Trophoblast cell (in vitro differentiated cells and primary cell): ENCODE results near the gene SLC5A8. TPM values are rescaled to one million over a fixed set of nuclear protein-coding genes. Genes with fewer than 3 reads are reported as not detected.

Experiments used
- DNase-seq, 2 donors: peaks; one replicate each; pipeline ENCODE4 v3.0.0-alpha.2; 2016
- H2AFZ ChIP-seq: 2 replicates; pipeline ENCODE4 v1.6.1; 2013; ENCODE audit warnings: low read length, moderate library complexity, mild to moderate bottlenecking; ENCODE audit not compliant: insufficient read depth, poor library complexity
- H2AK5ac ChIP-seq: 2 replicates; pipeline ENCODE4 v1.6.1; 2013; ENCODE audit warnings: mild to moderate bottlenecking, low read length
- H2BK120ac ChIP-seq: 2 replicates; pipeline ENCODE4 v1.6.1; 2013; ENCODE audit warnings: low read length, mild to moderate bottlenecking, moderate library complexity; ENCODE audit not compliant: insufficient read depth, poor library complexity
- H2BK12ac ChIP-seq: 2 replicates; pipeline ENCODE4 v1.6.1; 2013; ENCODE audit warnings: mild to moderate bottlenecking, low read length, moderate library complexity
- H2BK5ac ChIP-seq: 2 replicates; pipeline ENCODE4 v1.6.1; 2013; ENCODE audit warnings: low read length, low read depth, moderate library complexity, mild to moderate bottlenecking; ENCODE audit not compliant: poor library complexity
- H3K14ac ChIP-seq: 2 replicates; pipeline ENCODE4 v1.6.1; 2013; ENCODE audit warnings: mild to moderate bottlenecking, low read length
- H3K18ac ChIP-seq: 2 replicates; pipeline ENCODE4 v1.6.1; 2013; ENCODE audit warnings: mild to moderate bottlenecking, low read length
- H3K23ac ChIP-seq: 2 replicates; pipeline ENCODE4 v1.6.1; 2013; ENCODE audit warnings: low read length
- H3K27ac ChIP-seq: 2 replicates; pipeline ENCODE4 v1.5.1; 2013; ENCODE audit warnings: low read depth, mild to moderate bottlenecking, inconsistent platforms, low read length, moderate library complexity
- H3K27me3 ChIP-seq: 2 replicates; pipeline ENCODE4 v1.6.1; 2013; ENCODE audit warnings: inconsistent platforms, mild to moderate bottlenecking, low read length, moderate library complexity; ENCODE audit not compliant: insufficient read depth
- H3K36me3 ChIP-seq, 2 experiments: 1 replicate in 1 of 2; 2 replicates in 1 of 2; pipeline ENCODE4 v1.6.1; 2013; ENCODE audit warnings: low read length in 2 of 2, mild to moderate bottlenecking in 2 of 2, moderate library complexity in 1 of 2; ENCODE audit not compliant: insufficient read depth in 2 of 2, control insufficient read depth in 1 of 2
- H3K4ac ChIP-seq: 2 replicates; pipeline ENCODE4 v1.6.1; 2013; ENCODE audit warnings: low read depth, mild to moderate bottlenecking, low read length, moderate library complexity
- H3K4me1 ChIP-seq, 2 experiments: 1 replicate in 1 of 2; 2 replicates in 1 of 2; pipeline ENCODE4 v1.6.1; 2013; ENCODE audit warnings: low read length in 2 of 2, mild to moderate bottlenecking in 2 of 2, moderate library complexity in 1 of 2; ENCODE audit not compliant: insufficient read depth in 2 of 2, control insufficient read depth in 1 of 2
- H3K4me2 ChIP-seq: 2 replicates; pipeline ENCODE4 v1.6.1; 2013; ENCODE audit warnings: inconsistent platforms, mild to moderate bottlenecking, low read length, moderate library complexity
- H3K4me3 ChIP-seq: 2 replicates; pipeline ENCODE4 v1.5.1; 2013; ENCODE audit warnings: mild to moderate bottlenecking, low read depth, low read length, inconsistent platforms
- H3K79me1 ChIP-seq: one replicate; pipeline ENCODE4 v1.6.1; 2013; ENCODE audit warnings: low read length
- H3K79me2 ChIP-seq: 2 replicates; pipeline ENCODE4 v1.6.1; 2013; ENCODE audit warnings: low read length, mild to moderate bottlenecking; ENCODE audit not compliant: control insufficient read depth, insufficient read depth, poor library complexity
- H3K9ac ChIP-seq: 2 replicates; pipeline ENCODE4 v1.6.1; 2013; ENCODE audit warnings: mild to moderate bottlenecking, low read length
- H3K9me3 ChIP-seq: 2 replicates; pipeline ENCODE4 v1.6.1; 2013; ENCODE audit warnings: low read depth, mild to moderate bottlenecking, control low read depth, inconsistent platforms, low read length; ENCODE audit not compliant: insufficient read depth
- H4K12ac ChIP-seq: 2 replicates; pipeline ENCODE4 v1.6.1; 2013; ENCODE audit warnings: low read depth, mild to moderate bottlenecking, low read length, moderate library complexity
- H4K8ac ChIP-seq: 2 replicates; pipeline ENCODE4 v1.6.1; 2013; ENCODE audit warnings: low read depth, mild to moderate bottlenecking, low read length, moderate library complexity
- H4K91ac ChIP-seq: one replicate; pipeline ENCODE4 v1.6.1; 2013; ENCODE audit warnings: low read depth, mild to moderate bottlenecking, low read length, moderate library complexity
- WGBS: extraction: QIAGEN DNeasy Blood & Tissue Kit; methylation state at CpG from one replicate; pipeline ENCODE4 v1.1.7; 2013; ENCODE audit warnings: missing lambda C conversion rate; ENCODE audit not compliant: insufficient read length, insufficient coverage; ENCODE audit errors: extremely low coverage; 5-methylcytosine and 5-hydroxymethylcytosine counted together
- polyA plus RNA-seq: library from polyadenylated mRNA; stranded (reverse); fragments of 200-250 nt; gene quantifications from 2 replicates; pipeline ENCODE4 v1.2.3, GENCODE V29; 2013

SLC5A8 gene, protein sequence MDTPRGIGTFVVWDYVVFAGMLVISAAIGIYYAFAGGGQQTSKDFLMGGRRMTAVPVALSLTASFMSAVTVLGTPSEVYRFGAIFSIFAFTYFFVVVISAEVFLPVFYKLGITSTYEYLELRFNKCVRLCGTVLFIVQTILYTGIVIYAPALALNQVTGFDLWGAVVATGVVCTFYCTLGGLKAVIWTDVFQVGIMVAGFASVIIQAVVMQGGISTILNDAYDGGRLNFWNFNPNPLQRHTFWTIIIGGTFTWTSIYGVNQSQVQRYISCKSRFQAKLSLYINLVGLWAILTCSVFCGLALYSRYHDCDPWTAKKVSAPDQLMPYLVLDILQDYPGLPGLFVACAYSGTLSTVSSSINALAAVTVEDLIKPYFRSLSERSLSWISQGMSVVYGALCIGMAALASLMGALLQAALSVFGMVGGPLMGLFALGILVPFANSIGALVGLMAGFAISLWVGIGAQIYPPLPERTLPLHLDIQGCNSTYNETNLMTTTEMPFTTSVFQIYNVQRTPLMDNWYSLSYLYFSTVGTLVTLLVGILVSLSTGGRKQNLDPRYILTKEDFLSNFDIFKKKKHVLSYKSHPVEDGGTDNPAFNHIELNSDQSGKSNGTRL
- not detected in 2 replicates for polyA plus RNA-seq

DNA sequence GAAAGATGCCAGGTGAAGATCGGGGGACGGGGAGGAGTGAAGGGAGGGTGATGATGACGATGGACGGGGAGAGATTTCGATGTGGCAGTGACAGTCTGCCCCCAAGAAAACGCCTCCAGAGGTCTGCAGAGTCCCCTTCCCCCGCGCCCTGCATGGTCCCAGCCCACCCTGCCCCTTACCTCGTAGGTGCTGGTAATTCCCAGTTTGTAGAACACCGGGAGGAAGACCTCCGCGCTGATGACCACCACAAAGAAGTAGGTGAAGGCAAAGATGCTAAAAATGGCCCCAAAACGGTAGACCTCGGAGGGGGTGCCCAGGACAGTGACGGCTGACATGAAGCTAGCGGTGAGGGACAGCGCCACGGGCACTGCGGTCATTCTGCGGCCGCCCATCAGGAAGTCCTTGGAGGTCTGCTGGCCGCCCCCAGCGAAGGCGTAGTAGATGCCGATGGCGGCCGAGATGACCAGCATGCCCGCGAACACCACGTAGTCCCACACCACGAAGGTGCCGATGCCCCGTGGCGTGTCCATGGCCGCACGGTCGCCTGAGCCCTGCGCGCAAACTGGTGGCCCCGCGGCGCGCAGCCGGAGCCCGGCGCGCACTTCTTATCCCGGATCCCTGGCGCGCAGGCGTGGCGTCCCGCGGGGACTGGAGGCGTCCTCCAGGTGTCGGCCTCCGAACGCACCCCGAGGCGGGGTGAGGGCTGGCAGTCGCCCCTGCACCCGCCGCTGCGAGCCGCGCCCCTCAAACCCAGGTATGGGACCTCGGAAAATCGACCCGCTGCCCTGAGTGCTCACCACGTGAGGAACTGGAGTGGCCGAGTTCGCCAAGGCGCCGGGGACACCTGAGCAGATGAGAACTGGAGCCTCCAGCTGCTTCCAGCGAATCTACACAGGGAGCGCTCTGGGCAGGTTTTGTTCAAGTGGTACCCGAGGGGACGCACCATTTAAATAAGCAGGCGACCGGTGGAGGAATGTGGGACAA is at the start of gene SLC5A8:
SLC5A8 (minus strand) TSS at position 920 of the 984 bp plus-strand sequence; CDS start at position 530, 390 bp downstream.
- H4K91ac ChIP-seq, result no peak within 1 kb of the TSS
- peaks cover 3% of the 10 kb centered on the region for H3K9me3 ChIP-seq
- no peaks in the 10 kb centered on the region for H3K36me3 ChIP-seq
- no peaks in the 10 kb centered on the region for H3K79me1 ChIP-seq
- no peak within 1 kb of the TSS for H3K14ac ChIP-seq
- no peak within 1 kb of the TSS for H4K12ac ChIP-seq
- H2AK5ac ChIP-seq, result no peak within 1 kb of the TSS
- H3K4me2 ChIP-seq, result peak within 1 kb of the TSS; percentile 58
- no peak for DNase-seq
- H2BK12ac ChIP-seq, result no peak within 1 kb of the TSS
- no peak within 1 kb of the TSS for H3K4ac ChIP-seq
- H3K9ac ChIP-seq, result no peak within 1 kb of the TSS
- no peak within 1 kb of the TSS for H2BK5ac ChIP-seq
- peak within 1 kb of the TSS; percentile 63 for H3K4me3 ChIP-seq
- H3K18ac ChIP-seq, result no peak within 1 kb of the TSS
- no peaks in the 10 kb centered on the region for H3K79me2 ChIP-seq
- H3K4me1 ChIP-seq, result peaks cover 0 to 7% of the 10 kb centered on the region in 2 experiments
- WGBS, result 100% methylated on average over 5 of the region's 80 CpGs
- H4K8ac ChIP-seq, result no peak within 1 kb of the TSS
- no peak within 1 kb of the TSS for H2AFZ ChIP-seq
- peaks cover 4% of the 10 kb centered on the region for H3K27me3 ChIP-seq
- H3K27ac ChIP-seq, result no peak within 1 kb of the TSS
- no peak within 1 kb of the TSS for H3K23ac ChIP-seq
- H2BK120ac ChIP-seq, result no peak within 1 kb of the TSS

DNA sequence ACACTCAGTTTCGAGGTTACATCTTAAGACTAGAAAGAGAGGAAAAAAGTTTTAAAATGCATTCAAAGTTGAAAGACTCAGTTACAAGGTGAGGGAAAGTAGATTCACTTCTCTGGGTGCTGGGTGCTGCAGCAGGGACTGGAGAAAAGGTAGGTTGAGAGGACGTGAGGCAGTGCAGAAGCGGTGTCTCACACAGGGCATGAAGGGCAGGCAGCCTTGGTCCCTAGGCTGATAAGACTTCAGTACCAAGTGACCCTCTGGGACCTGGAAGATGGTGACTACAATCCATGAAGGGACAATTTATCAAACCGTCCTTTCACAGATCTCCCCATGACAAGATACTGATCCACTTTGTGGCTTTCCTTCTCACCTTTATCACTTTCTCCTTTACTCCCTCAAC is 47.3 kb upstream of the SLC5A8 start:
- Histone ChIP-seq H2BK5ac (no peak overlapping the region), H4K8ac (no peak overlapping the region), H3K79me1 (no peaks in the 10 kb centered on the region), H3K4me3 (no peak overlapping the region), H3K18ac (no peak overlapping the region), H2AK5ac (no peak overlapping the region), H4K12ac (no peak overlapping the region), H4K91ac (no peak overlapping the region), H3K4me1 (no peaks in the 10 kb centered on the region), H3K27ac (no peak overlapping the region), H3K23ac (no peak overlapping the region), H3K4me2 (no peak overlapping the region), H2AFZ (no peak overlapping the region), H3K36me3 (no peaks in the 10 kb centered on the region), H2BK12ac (no peak overlapping the region), H3K9ac (no peak overlapping the region), H3K14ac (no peak overlapping the region), H2BK120ac (no peak overlapping the region), H3K4ac (no peak overlapping the region), H3K79me2 (no peaks in the 10 kb centered on the region), H3K27me3 (no peaks in the 10 kb centered on the region), H3K9me3 (no peaks in the 10 kb centered on the region)
- no CpG with 5 or more reads among the region's 4 CpGs for WGBS
- no peak for DNase-seq

DNA sequence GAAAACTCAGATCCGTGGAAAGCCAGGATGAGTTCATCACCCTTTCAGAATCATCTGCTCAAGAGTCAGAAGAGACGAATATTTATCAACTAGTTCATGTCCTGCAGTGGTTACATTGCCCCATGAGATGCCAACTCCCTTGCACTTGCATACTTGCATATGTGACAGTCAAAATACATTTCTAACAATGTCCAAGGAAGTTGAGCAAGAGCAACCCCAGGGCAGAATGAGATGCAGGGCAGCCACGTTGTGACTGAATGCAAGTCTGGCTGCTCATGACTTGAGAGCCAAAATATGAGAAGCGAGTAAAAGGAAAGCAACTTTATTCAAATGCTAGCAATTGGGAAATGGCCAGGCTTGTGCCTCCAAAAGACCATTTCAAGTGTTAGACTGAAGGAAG is 46.2 kb upstream of the SLC5A8 start:
- no peak overlapping the region for H2AK5ac ChIP-seq
- H3K79me1 ChIP-seq, result no peaks in the 10 kb centered on the region
- no peak overlapping the region for H2BK5ac ChIP-seq
- H2BK120ac ChIP-seq, result no peak overlapping the region
- no peaks in the 10 kb centered on the region for H3K27me3 ChIP-seq
- H3K27ac ChIP-seq, result no peak overlapping the region
- no peaks in the 10 kb centered on the region for H3K9me3 ChIP-seq
- peak; percentile 67 to 75 for DNase-seq
- no peak overlapping the region for H4K8ac ChIP-seq
- H3K4me2 ChIP-seq, result no peak overlapping the region
- no peak overlapping the region for H2BK12ac ChIP-seq
- no peaks in the 10 kb centered on the region for H3K79me2 ChIP-seq
- no CpG with 5 or more reads among the region's 4 CpGs for whole genome bisulfite sequencing
- no peak overlapping the region for H3K18ac ChIP-seq
- H3K14ac ChIP-seq, result no peak overlapping the region
- H3K9ac ChIP-seq, result no peak overlapping the region
- no peaks in the 10 kb centered on the region for H3K4me1 ChIP-seq
- H4K12ac ChIP-seq, result no peak overlapping the region
- H3K4ac ChIP-seq, result no peak overlapping the region
- H3K23ac ChIP-seq, result no peak overlapping the region
- H4K91ac ChIP-seq, result no peak overlapping the region
- no peak overlapping the region for H3K4me3 ChIP-seq
- no peak overlapping the region for H2AFZ ChIP-seq
- no peaks in the 10 kb centered on the region for H3K36me3 ChIP-seq

DNA sequence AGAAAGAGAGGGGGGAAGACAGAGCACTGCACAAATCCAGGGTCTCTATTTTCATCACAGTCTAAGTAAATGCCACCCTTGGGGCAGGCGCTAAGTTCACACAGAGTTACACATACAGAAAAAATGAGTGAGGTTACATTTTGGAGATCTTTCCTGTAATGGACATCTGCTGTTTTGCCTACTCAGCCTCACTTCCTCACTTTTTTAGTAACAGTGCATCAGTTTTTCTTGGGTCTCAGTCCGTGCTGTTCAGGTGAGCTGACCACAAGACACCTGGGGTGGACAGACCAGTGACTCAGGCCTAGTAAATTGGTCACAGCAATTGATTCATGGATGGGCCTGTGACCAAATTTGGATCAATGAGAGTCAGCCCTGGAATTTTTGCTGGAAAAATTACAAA is 33.6 kb upstream of the SLC5A8 start:
- whole genome bisulfite sequencing, result no CpG with 5 or more reads among the region's 2 CpGs
- H3K14ac ChIP-seq, result no peak overlapping the region

More for the DNA sequence above, 33.6 kb upstream of the SLC5A8 start:
- H3K4me2 ChIP-seq, result no peak overlapping the region
- H2BK12ac ChIP-seq, result no peak overlapping the region
- no peak overlapping the region for H4K12ac ChIP-seq
- no peak for DNase-seq
- H3K4ac ChIP-seq, result no peak overlapping the region
- H3K36me3 ChIP-seq, result no peaks in the 10 kb centered on the region
- no peak overlapping the region for H3K9ac ChIP-seq
- H4K8ac ChIP-seq, result no peak overlapping the region
- peaks cover 3% of the 10 kb centered on the region for H3K9me3 ChIP-seq
- no peaks in the 10 kb centered on the region for H3K79me1 ChIP-seq
- H3K27ac ChIP-seq, result no peak overlapping the region
- H2BK120ac ChIP-seq, result no peak overlapping the region
- no peaks in the 10 kb centered on the region for H3K27me3 ChIP-seq
- H3K4me3 ChIP-seq, result no peak overlapping the region
- H3K79me2 ChIP-seq, result no peaks in the 10 kb centered on the region
- no peak overlapping the region for H3K23ac ChIP-seq
- H2BK5ac ChIP-seq, result no peak overlapping the region
- H3K18ac ChIP-seq, result no peak overlapping the region
- H2AFZ ChIP-seq, result no peak overlapping the region
- no peak overlapping the region for H4K91ac ChIP-seq
- H3K4me1 ChIP-seq, result no peaks in the 10 kb centered on the region
- H2AK5ac ChIP-seq, result no peak overlapping the region
